Fibroblast of pulmonary artery (primary cell): Measurements from ENCODE around the gene CRIP1.
A peak's percentile ranks its signal among the peaks of the same experiment; 100 is the strongest.

Experiments used
- DNase-seq: peaks from one replicate; pipeline ENCODE4 v3.0.0-alpha.2; 2010; ENCODE audit warnings: low read depth
- H3K4me3 ChIP-seq: replicated peaks from 2 replicates; pipeline ENCODE4 v1.5.1; 2011; ENCODE audit warnings: low read depth, mild to moderate bottlenecking, control low read depth, low read length, moderate library complexity
- CTCF ChIP-seq: IDR thresholded peaks from 2 replicates; pipeline ENCODE4 v1.5.1; 2011; ENCODE audit warnings: mild to moderate bottlenecking, control low read depth, low read length, inconsistent platforms; ENCODE audit errors: missing control alignments

The CRIP1 gene

GRCh38 chr14:105531894-105532623, 45.4 kb downstream of the CRIP1 start:
- TF ChIP-seq CTCF = no peak
- no peak overlapping the region for H3K4me3 ChIP-seq
- no peak for DNase-seq

DNA sequence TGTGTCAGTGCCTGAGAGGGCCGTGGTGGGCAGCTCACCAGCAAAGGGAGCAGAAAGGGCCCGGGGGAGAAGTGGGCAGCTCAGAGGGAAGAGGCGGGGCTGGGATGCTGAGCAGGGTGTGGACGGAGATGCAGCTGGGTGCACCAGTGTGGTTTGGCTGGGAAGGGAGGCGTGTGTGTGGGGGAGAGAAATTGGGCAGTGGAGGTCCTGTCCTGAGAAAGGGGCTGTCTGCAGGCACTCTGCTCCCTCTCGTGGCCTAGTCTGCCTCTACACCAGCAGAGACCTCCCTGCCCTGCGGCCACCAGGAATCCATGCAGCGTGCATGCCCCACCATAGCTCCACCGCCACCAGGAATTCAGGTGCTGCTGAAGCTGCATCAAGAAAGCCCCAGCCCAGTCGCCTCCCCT, 46.1 kb downstream of the CRIP1 start:
- peak; percentile 38 for DNase-seq
- H3K4me3 ChIP-seq = no peak overlapping the region
- peak; percentile 52 for TF ChIP-seq CTCF

DNA sequence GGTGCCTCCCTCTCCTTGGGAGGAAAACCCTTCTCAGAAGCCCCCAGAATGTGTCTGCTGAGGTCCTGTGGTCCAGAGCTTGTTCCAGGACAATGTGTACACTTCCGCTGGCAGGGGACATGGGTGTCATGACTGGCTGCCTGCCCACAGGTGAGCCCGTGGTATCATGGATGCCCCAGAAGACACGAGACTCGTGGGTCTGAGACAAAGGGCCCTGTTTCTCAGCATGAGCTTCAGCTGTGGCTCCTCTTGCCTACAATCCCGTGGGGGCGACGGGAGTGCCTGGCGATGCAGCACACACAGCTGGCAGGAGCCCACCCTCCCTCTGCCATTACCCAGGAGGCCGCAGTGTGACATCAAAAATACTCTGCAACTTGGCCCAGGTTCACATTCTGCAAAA, 46.7 kb downstream of the CRIP1 start:
- TF ChIP-seq CTCF = no peak
- no peak for DNase-seq
- H3K4me3 ChIP-seq = no peak overlapping the region

GRCh38 chr14:105533811-105534498, 47.3 kb downstream of the CRIP1 start:
- H3K4me3 ChIP-seq = no peak overlapping the region
- DNase-seq = no peak
- no peak for TF ChIP-seq CTCF

DNA sequence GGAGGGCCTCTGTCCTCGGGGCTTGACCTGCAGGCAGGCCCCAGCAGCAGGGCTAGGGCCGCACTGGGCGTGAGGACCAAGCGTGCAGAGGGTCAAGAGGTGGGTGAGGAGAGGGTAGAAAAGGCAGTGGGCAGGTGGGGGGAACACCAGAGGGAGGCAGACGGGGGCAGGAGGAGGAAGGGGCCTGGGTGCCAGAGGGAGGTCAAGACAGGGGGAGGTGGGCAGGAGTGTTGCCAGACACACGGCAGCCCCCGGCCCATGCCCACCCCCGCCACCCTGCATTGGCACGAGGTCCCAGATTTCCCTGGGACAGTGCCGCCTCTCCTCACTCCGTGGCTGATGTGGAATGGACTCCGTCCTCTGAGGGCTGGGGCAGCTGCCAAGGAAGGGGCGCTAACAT, 47.9 kb downstream of the CRIP1 start:
- TF ChIP-seq CTCF = no peak
- DNase-seq = no peak
- no peak overlapping the region for H3K4me3 ChIP-seq

DNA sequence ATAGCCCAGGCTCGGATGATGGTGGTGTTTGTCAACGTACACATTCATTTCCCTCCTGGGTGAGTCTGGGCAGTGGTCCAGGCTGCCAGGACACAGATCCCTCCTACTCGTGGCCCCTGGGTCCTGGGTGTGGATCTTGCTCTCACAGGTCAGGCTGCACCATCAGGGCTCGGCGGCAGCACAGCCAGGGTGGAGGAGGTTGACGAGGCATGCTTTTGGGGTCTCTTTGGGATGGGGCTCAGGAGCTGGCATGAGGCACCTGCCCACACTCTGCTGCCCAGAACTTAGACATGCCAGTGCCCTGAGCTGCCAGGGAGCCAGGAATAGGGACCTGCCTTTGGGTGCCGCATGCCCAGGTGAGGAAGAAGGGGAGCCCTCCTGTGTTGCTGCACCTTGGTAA, 49.4 kb downstream of the CRIP1 start:
- H3K4me3 ChIP-seq = no peak overlapping the region
- no peak for TF ChIP-seq CTCF
- no peak for DNase-seq
